Thymus (tissue), 14 donors: ENCODE results near the gene CD2BP2. TPM values are rescaled to one million over a fixed set of nuclear protein-coding genes. Genes with fewer than 3 reads are reported as not detected.

Experiments used
- DNase-seq, 9 donors: peaks; one replicate each; pipeline ENCODE4 v3.0.0-alpha.2; 2013; ENCODE audit warnings: low spot score in 9 of 9, low read depth in 6 of 9, missing footprints in 1 of 9
- H3K27ac ChIP-seq, 2 donors: one replicate each; pipeline ENCODE4 v1.5.1; 2013; ENCODE audit warnings: control low read depth in 1 of 2, low read depth in 1 of 2, low read length in 1 of 2, mild to moderate bottlenecking in 1 of 2, moderate library complexity in 1 of 2
- H3K27me3 ChIP-seq, 2 donors: one replicate each; pipeline ENCODE4 v1.5.1; 2013; ENCODE audit warnings: low read length in 1 of 2; ENCODE audit not compliant: control insufficient read depth in 2 of 2, insufficient read depth in 1 of 2
- H3K36me3 ChIP-seq, 2 donors: one replicate each; pipeline ENCODE4 v1.5.1; 2013; ENCODE audit warnings: low read length in 1 of 2, mild to moderate bottlenecking in 1 of 2, moderate library complexity in 1 of 2; ENCODE audit not compliant: control insufficient read depth in 2 of 2, insufficient read depth in 2 of 2
- H3K4me1 ChIP-seq, 2 donors: one replicate each; pipeline ENCODE4 v1.5.1; 2013; ENCODE audit warnings: low read length in 2 of 2; ENCODE audit not compliant: control insufficient read depth in 2 of 2, insufficient read depth in 2 of 2
- H3K4me3 ChIP-seq, 2 donors: one replicate each; pipeline ENCODE4 v1.5.1; 2013; ENCODE audit warnings: low read length in 2 of 2, control low read depth in 1 of 2, mild to moderate bottlenecking in 1 of 2
- H3K9me3 ChIP-seq, 2 donors: one replicate each; pipeline ENCODE4 v1.5.1; 2013; ENCODE audit warnings: low read length in 1 of 2, mild to moderate bottlenecking in 1 of 2; ENCODE audit not compliant: control insufficient read depth in 2 of 2, insufficient read depth in 1 of 2
- WGBS: extraction: QIAGEN DNeasy Blood & Tissue Kit; methylation state at CpG from one replicate; pipeline ENCODE4 v1.1.7; 2013; 5-methylcytosine and 5-hydroxymethylcytosine counted together
- long read RNA-seq, 10 donors: transcript quantifications; one replicate each; lab custom pipeline, GENCODE V29; 2026
- polyA plus RNA-seq: library from polyadenylated mRNA; stranded (reverse); fragments of 200-250 nt; gene quantifications from one replicate; pipeline ENCODE4 v1.2.3, GENCODE V29; 2013
- total RNA-seq: library from RNA; stranded (reverse); fragments of 120-200 nt; gene quantifications from one replicate; pipeline ENCODE4 v1.2.4, GENCODE V29; 2013
- donor health status: healthy.

Gene CD2BP2
- total RNA-seq (49.5 TPM), polyA plus RNA-seq (48.0 TPM)
- long read RNA-seq, donor 1, partial matches to known transcripts: 0 of 2 reads
- long read RNA-seq, donor 1, other reads (novel, unspliced or antisense): 0 of 2 reads
- long read RNA-seq, donor 2: 0 reads
- long read RNA-seq, donor 3, transcript CD2BP2-203 (6 exons, 1,417 nt): minor isoform, 6 of 80 reads
- long read RNA-seq, donor 3, transcript CD2BP2-201 (7 exons, 3,421 nt): major isoform, 58 of 80 reads
- long read RNA-seq, donor 3, partial matches to known transcripts: 16 of 80 reads
- long read RNA-seq, donor 3, other reads (novel, unspliced or antisense): 0 of 80 reads
- long read RNA-seq, donor 4, transcript CD2BP2-201 (7 exons, 3,421 nt): major isoform, 12 of 13 reads
- long read RNA-seq, donor 4, partial matches to known transcripts: 0 of 13 reads
- long read RNA-seq, donor 4, other reads (novel, unspliced or antisense): 0 of 13 reads
- long read RNA-seq, donor 5, transcript CD2BP2-203 (6 exons, 1,417 nt): minor isoform, 6 of 106 reads
- long read RNA-seq, donor 5, transcript CD2BP2-201 (7 exons, 3,421 nt): major isoform, 58 of 106 reads
- long read RNA-seq, donor 5, transcript CD2BP2-202 (3 exons, 541 nt): minor isoform, 6 of 106 reads
- long read RNA-seq, donor 5, partial matches to known transcripts: 36 of 106 reads
- long read RNA-seq, donor 5, other reads (novel, unspliced or antisense): 0 of 106 reads
- long read RNA-seq, donor 6, transcript CD2BP2-201 (7 exons, 3,421 nt): major isoform, 33 of 48 reads
- long read RNA-seq, donor 6, partial matches to known transcripts: 12 of 48 reads
- long read RNA-seq, donor 6, other reads (novel, unspliced or antisense): 0 of 48 reads
- long read RNA-seq, donor 7, transcript CD2BP2-201 (7 exons, 3,421 nt): major isoform, 29 of 38 reads
- long read RNA-seq, donor 7, transcript CD2BP2-202 (3 exons, 541 nt): minor isoform, 5 of 38 reads
- long read RNA-seq, donor 7, partial matches to known transcripts: 0 of 38 reads
- long read RNA-seq, donor 7, other reads (novel, unspliced or antisense): 0 of 38 reads
- long read RNA-seq, donor 8, transcript CD2BP2-201 (7 exons, 3,421 nt): major isoform, 7 of 8 reads
- long read RNA-seq, donor 8, partial matches to known transcripts: 0 of 8 reads
- long read RNA-seq, donor 8, other reads (novel, unspliced or antisense): 0 of 8 reads
- long read RNA-seq, donor 9, transcript CD2BP2-201 (7 exons, 3,421 nt): major isoform, 17 of 22 reads
- long read RNA-seq, donor 9, partial matches to known transcripts: 0 of 22 reads
- long read RNA-seq, donor 9, other reads (novel, unspliced or antisense): 0 of 22 reads
- long read RNA-seq, donor 10, transcript CD2BP2-201 (7 exons, 3,421 nt): major isoform, 23 of 24 reads
- long read RNA-seq, donor 10, partial matches to known transcripts: 0 of 24 reads
- long read RNA-seq, donor 10, other reads (novel, unspliced or antisense): 0 of 24 reads

- under 1% methylated on average over 45 of the region's 45 CpGs for WGBS
- H3K9me3 ChIP-seq: no peaks in the 10 kb centered on the region
- H3K4me3 ChIP-seq: peak within 1 kb of the TSS; percentile 93 to 100
- peak; percentile 81 to 95 (median 88) for DNase-seq
- H3K27ac ChIP-seq: peak within 1 kb of the TSS; percentile 81 to 90
- H3K27me3 ChIP-seq: no peaks in the 10 kb centered on the region
- peaks cover 8 to 30% of the 10 kb centered on the region in 2 donors for H3K4me1 ChIP-seq
- H3K36me3 ChIP-seq: peaks cover 67 to 77% of the 10 kb centered on the region in 2 donors
Observed at GRCh38 chr16:30355144-30355953, at the start of gene CD2BP2. CD2BP2 (minus strand) TSS chr16:30355308; CDS start chr16:30354681, 627 bp downstream.

GRCh38 chr16:30401768-30402425, 46.8 kb upstream of the CD2BP2 start:
- Histone ChIP-seq H3K36me3 (peaks cover 16 to 18% of the 10 kb centered on the region in 2 donors), H3K27ac (no peak overlapping the region), H3K9me3 (peaks cover 0 to 4% of the 10 kb centered on the region in 2 donors), H3K27me3 (peaks cover 0 to 17% of the 10 kb centered on the region in 2 donors), H3K4me3 (no peak overlapping the region), H3K4me1 (peaks cover 18 to 34% of the 10 kb centered on the region in 2 donors)
- DNase-seq: no peak
- 92% methylated on average over 8 of the region's 8 CpGs for WGBS

GRCh38 chr16:30399435-30400186, 44.5 kb upstream of the CD2BP2 start:
- WGBS: 22% methylated on average over 12 of the region's 12 CpGs

GRCh38 chr16:30398661-30399434, 43.7 kb upstream of the CD2BP2 start:
- peaks cover 25 to 51% of the 10 kb centered on the region in 2 donors for H3K4me1 ChIP-seq
- no peak overlapping the region for H3K27ac ChIP-seq
- peaks cover 16 to 18% of the 10 kb centered on the region in 2 donors for H3K36me3 ChIP-seq
- no peak overlapping the region for H3K4me3 ChIP-seq
- H3K27me3 ChIP-seq: peaks cover 0 to 17% of the 10 kb centered on the region in 2 donors
- H3K9me3 ChIP-seq: peaks cover 0 to 4% of the 10 kb centered on the region in 2 donors
- 92% methylated on average over 23 of the region's 23 CpGs for WGBS
- no peak for DNase-seq

More at GRCh38 chr16:30399435-30400186, 44.5 kb upstream of the CD2BP2 start:
- Histone ChIP-seq H3K4me3 (peak overlapping the region; percentile 53 to 60), H3K27me3 (peaks cover 0 to 17% of the 10 kb centered on the region in 2 donors), H3K9me3 (peaks cover 0 to 4% of the 10 kb centered on the region in 2 donors), H3K27ac (peak overlapping the region; percentile 77 to 83), H3K4me1 (peaks cover 20 to 43% of the 10 kb centered on the region in 2 donors), H3K36me3 (peaks cover 16 to 18% of the 10 kb centered on the region in 2 donors)
- DNase-seq: no peak

- no peak for DNase-seq
- 98% methylated on average over 42 of the region's 42 CpGs for WGBS
- no peak overlapping the region for H3K4me3 ChIP-seq
- peaks cover 0 to 4% of the 10 kb centered on the region in 2 donors for H3K9me3 ChIP-seq
- H3K27ac ChIP-seq: no peak overlapping the region
- H3K27me3 ChIP-seq: peaks cover 0 to 17% of the 10 kb centered on the region in 2 donors
- H3K36me3 ChIP-seq: peaks cover 16 to 18% of the 10 kb centered on the region in 2 donors
- peaks cover 25 to 54% of the 10 kb centered on the region in 2 donors for H3K4me1 ChIP-seq
Observed at GRCh38 chr16:30397776-30398660, 42.9 kb upstream of the CD2BP2 start.

- H3K4me1 ChIP-seq: peaks cover 25 to 54% of the 10 kb centered on the region in 2 donors
- peaks cover 0 to 17% of the 10 kb centered on the region in 2 donors for H3K27me3 ChIP-seq
- peaks cover 0 to 4% of the 10 kb centered on the region in 2 donors for H3K9me3 ChIP-seq
- no peak overlapping the region for H3K27ac ChIP-seq
- peaks cover 16 to 18% of the 10 kb centered on the region in 2 donors for H3K36me3 ChIP-seq
- no peak overlapping the region for H3K4me3 ChIP-seq
- no peak for DNase-seq
- 47% methylated on average over 4 of the region's 4 CpGs for WGBS
Observed at GRCh38 chr16:30397056-30397455, 41.9 kb upstream of the CD2BP2 start.
